DMS153 treated with DMSO at 0.1 percent for 48 hours (cell line): ENCODE measurements around the gene ARHGAP32.

ENCODE experiments used
- DNase-seq: peaks from one replicate; lab custom pipeline; 2025; ENCODE audit not compliant: unreplicated experiment; lab: John Stamatoyannopoulos, UW

Gene ARHGAP32

DNA sequence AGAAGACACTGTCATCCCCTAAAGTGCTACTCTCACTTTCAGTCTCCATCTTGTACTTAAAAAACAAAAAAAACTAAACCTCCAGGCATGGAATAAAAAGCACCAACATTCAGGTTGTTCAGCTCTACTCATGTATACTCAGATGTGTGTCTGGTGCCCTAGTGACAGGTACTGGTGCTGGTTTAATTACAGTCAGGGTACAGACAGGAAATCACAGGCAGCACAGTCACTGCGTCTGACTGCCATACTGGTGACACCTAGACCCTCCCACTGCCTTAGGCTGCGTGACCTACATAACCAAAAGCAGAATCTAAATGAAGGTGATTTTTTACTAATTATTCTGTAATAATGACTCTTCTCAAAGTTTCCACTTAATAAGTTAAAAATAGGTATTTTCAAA is at the start of gene ARHGAP32:
ARHGAP32 (minus strand) TSS at position 176 of the 400 bp plus-strand sequence; CDS start at position 49, 127 bp downstream.
- DNase-seq: peak; percentile 22

DNA sequence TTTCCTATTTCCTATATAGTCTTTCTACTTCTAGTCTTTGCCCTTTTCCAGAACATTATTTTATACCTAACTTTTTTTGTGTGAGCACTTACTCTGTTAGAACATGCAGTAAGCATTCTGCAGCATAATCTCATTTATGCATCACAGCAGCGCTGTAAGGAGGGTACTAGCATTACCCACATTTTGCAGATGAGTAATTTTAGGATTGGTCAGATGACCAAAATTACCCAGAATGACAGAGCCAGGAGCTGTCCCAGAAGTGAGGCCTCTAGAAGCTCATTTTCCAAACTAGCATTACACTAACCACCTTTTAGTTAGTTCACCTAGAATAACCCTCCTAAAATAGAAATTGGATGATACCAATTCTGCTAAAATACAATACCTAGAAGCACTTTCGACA is 47.1 kb upstream of the ARHGAP32 start:
- no peak for DNase-seq

DNA sequence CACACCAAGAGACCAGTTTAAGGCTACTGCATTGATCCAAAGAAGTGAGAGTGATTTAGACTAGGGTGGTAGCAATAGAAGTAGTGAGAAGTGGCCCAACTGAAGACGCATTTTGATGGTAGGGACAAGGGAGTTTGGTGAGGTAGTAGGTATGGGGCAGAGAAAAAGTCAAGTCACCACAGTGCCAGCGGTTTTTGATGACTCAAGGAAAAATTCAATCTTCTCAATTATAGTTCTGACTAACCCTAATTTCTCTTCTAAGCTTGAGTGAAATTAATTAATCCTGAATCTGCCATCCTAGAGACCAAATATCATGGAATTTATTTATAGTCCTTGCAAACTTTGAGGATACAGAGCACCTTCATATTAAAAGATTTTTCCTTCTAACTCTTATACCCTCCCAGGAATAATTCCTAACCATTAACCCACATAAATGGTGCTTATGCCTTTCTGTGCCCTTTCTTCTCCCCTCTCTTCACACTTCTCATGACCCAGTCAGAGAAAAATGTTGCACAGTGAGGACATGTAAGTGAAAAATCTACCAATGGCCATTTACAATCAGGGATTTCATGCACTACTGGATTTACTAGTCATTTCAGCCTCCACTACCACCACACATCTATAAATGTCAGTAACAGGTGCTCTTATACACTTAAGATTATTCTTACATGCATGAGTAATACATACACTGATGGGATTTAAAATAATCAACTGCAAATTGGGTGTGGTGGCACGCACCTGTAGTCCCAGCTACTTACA is 45.9 kb upstream of the ARHGAP32 start:
- no peak for DNase-seq

DNA sequence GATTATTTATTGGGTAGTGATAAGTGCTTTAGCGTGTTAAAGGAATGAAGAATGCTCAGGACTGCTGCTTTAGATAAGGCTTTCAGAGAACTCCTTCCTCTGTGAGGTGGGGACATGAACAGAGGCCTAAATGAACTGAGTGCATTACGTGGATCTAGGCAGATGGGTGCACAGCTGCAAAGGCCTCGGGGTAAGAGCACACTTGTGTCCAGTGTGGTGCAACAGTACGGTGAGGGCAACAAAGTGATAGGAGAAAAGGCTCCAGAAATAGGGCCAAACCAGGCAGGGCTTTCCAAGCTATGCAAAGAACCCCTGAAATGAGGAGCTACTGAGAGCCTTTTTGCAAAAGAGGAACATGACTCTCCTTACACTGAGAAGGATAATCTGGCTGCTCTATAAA is 45.3 kb upstream of the ARHGAP32 start:
- no peak for DNase-seq

DNA sequence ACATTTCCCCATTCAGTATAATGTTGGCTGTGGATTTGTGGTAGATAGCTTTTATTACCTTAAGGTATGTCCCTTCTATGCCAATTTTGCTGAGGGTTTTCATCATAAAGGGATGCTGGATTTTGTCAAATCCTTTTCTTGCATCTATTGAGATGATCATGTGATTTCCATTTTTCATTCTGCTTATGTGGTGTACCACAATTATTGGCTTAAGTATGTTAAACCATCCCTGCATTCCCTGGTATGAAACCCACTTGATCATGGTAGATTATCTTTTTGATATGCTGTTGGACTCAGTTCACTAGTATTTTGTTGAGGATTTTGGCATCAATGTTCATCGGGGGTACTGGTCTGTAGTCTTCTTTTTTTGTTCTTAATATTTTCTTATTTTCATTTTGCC is 44.7 kb upstream of the ARHGAP32 start:
- no peak for DNase-seq

DNA sequence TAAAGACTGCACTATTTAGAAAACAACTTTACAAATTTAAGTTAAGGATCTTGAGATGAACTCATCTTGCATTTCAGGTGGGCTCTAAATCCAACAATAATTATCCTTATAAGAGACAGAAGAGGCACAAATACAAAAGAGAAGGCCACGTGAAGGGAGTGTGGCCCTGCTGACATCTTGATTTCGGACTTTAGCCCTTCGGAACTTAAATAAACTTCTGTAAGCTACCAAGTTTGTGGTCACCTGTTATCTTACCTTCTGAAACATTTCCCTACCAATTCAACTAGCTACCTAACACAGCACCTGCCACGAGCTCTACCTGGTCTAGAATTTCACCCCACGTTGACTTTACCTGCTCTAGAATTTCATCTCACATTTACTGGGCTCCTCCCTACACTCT is 42.9 kb upstream of the ARHGAP32 start:
- DNase-seq: no peak

DNA sequence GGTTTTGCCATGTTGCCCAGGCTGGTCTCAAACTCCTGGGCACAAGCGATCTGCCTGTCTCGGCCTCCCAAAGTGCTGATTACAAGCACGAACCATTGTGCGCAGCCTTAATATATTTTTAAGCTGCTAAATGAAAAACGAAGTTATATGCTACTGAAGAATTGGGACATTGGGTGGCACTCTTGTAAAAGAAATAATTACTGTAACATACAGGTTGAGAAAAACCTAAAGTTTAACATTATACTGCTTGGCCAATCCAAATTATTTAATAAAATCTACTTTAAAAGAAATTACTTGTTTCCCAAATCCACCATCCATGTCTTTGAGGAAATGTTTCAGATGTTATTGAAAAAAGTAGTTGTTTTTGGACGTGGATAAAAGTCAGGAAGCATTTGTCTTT is 37.9 kb upstream of the ARHGAP32 start:
- no peak for DNase-seq

DNA sequence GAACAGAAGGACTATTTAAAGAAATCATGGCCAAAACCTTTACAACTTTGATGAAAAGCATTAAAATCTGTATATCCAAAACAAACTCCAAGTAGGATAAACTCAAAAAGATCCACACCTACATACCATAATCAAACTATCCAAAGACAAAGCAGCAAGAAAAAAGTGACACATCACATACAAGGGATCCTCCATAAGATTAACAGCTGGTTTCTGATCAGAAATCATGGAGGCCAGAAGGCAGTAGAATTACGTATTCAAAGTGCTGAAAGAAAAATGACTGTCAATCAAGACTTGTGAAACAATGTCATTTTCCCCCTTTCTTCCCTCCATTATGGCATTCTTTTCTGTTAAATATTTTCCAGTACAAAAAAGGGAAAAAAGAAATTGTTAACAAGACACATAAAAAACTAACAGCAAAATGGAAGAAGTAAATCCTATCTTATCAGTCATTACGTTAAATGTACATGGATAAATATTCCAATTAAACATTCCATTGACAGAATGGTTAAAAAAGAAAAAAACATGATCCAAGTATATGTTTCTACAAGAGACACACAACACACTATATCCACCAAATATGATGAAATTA is 34.2 kb upstream of the ARHGAP32 start:
- DNase-seq: no peak

DNA sequence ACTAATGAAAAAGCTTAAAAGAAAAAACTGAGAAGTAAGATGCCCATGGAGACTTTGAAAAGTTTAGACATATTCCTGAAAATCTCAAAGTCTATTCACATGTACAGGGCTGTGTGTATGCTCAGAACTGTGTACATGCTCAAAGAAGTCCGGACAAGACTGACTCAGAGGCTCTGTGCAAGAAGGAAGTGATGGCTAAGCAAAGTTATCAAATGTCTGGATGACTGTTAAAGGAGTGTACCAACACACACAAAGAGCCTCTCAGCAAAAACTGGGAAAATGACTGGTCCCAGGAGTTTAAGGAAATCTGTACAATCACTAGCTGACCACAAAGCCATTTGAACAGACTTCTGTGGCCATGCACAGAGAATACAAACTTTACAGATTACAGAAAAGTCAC is 33.1 kb upstream of the ARHGAP32 start:
- DNase-seq: no peak

DNA sequence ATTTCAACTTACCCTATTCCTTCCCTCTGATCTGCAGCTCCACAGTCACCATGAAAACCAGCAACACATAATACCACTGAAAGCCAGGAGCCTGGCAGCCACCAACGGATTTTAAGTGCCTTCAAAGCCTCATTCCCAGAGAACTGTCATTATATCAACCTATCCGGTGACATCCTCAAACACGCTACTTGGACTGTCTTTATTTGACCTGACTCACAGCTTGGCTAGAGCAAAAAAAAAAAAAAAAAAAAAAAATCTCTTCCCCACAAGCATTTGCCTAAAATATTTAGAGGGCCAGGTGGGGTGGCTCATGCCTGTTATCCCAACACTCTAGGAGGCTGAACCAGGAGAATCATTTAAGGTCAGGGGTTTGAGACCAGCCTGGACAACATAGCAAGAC is 32.4 kb upstream of the ARHGAP32 start:
- DNase-seq: no peak

DNA sequence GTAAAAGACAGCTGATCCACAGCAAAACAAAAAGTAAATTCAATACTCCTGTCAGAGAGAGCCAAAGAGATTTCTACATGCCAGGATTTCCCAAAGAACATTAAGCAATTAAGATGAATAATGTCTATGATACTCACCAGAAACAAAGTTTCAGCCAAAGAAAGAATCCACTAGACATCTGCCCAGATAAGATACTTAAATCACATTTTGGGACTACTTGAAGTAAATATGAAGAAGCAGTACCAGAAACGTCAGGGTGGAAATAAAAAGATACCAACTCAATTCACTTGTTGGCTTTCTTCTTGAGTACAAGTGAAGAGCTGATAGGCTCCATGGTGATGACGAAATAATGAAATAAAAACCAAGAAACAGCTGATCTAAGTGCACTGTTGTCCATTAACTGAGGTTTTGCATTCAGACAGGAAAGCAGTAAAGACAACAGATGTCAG is 31.6 kb upstream of the ARHGAP32 start:
- no peak for DNase-seq

DNA sequence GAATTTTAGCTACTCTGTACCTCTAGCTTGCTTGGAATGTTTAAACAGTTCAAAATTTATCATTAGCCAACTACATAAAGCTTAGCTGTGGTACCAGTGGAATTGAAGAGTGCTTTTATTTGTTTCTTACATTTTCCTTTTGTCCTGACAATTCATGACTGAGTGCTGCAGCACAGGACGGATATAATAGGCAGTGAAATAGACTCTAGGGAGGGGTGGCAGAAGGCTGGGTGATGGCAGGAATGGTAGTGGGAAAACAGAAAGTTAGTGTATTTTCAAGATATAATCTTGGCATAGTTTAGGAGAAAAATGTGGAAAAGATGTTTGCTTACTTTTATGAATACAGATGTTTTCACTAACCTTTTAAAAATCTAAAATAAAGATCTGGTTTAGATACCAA is 31.1 kb upstream of the ARHGAP32 start:
- DNase-seq: no peak

DNA sequence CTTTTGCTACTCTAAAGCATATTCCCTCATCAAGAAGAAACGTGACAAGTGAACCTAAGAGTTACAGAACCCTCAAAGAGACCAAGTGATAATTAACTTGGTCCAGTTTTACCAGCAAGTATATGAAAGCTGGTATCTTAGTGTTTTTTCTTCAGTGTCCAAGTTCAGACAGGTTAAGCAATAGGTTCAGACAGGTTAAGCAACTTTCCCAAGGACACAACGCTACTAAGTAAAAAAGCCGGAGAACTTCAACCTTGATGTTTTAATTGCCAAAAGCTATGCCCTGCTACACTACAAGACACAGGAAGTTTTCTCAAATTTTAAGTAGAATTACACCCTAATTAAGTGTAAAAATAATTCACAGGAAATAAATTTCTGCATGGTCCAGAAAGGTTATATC is 30.0 kb upstream of the ARHGAP32 start:
- no peak for DNase-seq

DNA sequence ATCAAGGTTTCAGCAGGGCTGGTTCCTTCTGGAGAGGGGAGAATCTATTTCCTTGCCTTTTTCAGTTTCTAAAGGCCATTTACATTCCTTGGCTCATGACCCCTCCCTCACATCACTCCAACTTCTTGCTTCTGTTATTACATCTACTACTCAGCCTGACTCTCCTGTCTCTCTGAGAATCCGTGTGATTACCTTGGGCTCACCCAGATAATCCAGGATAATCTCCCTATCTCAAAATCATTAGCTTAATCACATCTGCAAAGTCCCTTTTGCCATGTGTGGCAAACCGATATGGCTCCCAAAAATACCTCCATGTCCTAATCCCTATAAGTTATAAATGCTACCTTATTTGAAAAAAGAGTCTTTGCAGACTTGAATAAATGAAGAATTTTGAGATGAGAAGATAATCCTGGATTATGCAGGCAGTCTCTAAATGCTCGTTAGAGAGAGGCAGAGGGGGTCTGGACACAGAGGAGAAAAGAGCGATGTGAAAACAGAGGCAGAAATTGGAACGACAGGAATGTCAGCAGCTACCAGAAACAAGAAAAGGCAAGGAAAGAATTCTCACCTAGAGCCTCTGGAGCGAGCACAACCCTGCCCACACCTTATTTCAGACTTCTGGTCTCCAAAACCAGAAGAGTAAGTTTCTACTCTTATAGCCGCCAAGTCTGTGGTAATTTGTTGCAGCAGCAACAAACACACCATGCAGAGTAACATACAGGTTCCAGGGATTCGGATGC is 23.6 kb upstream of the ARHGAP32 start:
- DNase-seq: no peak

DNA sequence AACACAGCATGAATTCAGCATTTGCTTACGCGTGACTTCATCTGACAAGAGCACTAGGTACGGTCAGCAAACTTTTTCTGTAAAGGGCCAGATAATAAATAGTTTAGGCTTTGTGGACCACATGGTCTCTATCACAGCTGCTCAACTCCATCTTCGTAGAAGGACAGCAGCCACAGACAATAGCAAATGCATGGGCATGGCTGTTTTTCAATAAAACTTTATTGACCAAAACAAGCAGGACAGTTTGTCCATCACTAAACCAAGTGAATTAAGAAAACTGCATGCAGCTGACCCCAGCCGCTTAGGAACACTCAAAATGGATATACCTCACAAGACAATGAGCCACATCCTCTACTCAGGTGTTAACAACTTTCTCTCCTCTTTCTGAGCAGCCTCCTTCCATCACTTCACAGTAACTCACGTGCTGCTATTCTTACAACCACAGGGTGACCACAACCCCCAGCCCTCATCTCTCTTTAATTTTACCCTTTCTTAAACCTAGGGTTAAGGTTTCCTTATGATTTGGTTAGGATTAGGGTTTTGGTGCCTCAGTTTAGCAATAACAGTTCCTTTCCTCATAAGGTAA is 22.7 kb upstream of the ARHGAP32 start:
- no peak for DNase-seq

DNA sequence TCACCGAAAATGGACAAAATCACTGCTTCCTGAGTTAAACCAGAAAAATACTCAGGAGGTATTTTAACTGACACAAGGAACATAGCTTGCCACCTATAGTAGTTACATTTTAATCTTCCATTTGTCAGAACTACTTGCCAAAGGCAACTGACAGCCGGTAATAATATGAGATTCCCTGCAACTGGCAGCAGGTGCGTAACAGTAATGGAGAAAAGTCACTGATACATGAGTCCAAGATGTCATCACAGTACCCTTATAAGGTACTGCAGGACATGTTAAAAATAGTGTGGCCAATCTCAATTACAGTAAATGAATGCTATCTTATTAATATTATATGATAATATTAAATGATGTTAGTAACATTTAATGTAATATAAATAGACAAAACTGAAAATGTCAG is 21.1 kb upstream of the ARHGAP32 start:
- no peak for DNase-seq

DNA sequence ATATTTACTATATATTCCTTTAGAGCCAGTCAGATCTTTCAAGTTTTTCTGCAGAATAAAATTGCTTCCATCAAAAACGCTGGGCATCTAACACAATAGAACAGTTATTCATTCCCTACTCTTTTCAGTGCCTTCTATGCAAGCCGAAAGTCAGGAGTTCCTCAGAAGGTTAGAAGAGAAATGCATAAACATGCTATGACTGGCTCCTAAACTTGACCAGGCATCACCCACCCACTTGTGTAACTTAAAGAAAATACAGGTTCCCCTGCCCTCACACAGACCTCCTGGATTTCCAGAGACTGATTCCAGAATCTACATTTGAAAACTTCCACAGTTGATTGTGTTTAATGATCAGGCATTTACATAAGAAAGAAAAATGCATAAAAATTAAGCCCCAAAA is 19.3 kb upstream of the ARHGAP32 start:
- no peak for DNase-seq

DNA sequence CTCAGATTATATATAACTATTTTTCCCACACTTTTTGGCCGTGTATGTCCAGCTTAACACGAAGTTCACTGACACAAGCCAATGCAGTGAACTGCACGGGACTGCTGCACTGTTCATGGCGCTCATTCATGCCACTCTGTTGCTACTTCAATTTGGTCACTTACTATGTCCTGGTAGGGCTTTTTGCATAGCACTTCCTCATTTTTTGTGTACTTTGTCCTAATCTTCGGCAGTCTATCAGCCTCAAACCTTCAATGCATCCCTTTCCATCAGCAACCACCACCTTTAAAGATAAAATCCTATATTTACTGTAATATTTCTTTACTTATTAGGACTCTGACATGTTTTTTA is 18.7 kb upstream of the ARHGAP32 start:
- no peak for DNase-seq

DNA sequence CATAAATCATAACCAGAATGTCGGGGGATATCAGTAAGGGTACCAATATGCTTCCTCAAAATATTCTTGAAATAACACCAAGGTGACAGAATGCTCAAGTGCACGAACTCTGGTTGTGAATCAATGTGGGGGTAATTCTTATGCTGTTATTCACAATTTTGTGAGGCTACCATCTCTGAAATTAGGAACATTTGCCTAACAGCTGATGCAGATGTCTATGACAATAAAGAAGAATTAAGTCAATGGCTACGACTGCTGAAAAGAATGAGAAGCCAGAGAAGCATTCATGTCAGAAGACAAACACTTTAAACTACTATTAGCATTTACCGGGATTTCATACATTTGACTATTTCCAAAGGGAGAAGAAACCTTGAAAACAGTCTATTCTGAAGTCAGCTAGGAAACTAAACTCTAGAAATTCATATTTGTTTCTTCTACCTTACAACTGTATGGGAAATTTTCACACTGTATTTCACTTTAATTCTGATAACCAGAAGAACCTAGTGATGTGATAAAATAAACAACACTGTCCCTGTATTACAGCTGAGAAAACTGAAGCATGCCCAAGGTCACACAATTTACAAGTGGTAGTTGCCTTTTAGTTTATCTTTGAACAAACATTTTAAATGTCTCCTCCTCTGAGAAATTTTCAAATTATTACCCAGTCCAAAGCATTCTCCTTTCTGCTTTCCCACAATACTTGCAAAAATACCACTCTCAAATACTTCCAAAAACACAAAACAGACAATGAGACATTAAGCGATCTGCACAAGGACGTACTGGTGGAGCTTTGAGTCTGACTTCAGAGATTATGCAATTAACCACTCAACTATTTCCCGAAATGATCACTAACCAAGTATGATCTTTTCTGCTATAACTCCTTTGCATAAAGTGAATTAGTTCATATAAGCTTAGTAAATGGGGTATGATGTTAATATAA is 18.0 kb upstream of the ARHGAP32 start:
- no peak for DNase-seq

DNA sequence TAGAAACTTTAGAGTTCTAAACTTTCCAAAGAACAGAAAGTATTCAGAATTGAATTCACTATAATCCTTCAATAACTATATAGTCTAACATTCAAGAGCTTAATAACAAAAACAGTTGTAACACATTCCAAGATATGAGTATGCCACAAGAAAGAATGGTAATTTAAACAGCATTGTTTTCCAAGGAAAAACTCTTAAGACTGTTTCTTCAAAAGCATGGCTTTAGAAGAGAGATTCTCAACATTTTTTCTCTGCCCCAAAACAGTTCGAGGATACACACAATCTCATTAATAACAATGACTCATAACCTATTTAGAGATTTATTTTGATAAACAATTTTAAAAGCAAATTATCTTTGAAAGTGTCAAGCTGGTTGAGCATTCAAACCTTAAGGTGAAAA is 16.7 kb upstream of the ARHGAP32 start:
- DNase-seq: no peak
